NCI-H2029 (cell line): Measurements from ENCODE around the gene ZNF423.
"Not testable (repeated sequence)": the region's sequence is repeated elsewhere in the genome, so short reads cannot be mapped to it uniquely, and the experiment has no call there.

Experiments used
- DNase-seq: peaks from one replicate; lab custom pipeline; 2025; lab: John Stamatoyannopoulos, UW

The ZNF423 gene

DNA sequence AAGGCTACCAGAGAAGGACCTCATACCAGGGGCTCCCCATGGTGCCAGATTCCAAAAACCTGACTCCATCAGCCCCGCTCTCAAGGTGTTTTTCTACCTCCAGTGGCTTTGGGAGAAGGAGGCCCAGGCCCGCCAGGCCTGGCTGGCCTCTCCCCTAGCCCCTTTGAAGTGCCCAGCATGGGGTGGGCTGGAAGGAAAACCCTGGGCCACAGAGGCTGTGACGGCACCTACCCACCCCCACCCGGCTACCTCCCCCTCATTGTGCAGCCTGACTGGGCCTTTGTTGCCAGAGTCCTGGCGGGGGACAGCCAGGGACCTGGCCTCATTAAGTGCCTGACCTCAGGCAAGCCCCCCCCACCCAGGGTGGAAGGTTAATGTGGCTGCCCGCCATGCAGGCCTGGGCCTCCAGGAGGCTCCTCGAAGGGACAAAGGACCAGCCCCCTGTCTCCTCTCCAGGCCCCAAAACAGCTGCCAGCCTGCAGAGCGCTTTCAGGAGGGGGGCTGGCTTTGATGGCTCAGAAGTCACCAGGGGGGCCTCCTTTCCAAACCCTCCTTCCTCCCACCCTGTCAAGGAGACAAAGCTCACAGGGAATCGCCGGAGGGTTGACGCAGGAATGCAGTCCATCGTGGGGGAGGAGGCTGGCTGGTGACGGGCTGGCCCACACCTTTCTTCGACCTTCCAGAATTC, 159.4 kb downstream of the ZNF423 start:
- DNase-seq, result no peak

DNA sequence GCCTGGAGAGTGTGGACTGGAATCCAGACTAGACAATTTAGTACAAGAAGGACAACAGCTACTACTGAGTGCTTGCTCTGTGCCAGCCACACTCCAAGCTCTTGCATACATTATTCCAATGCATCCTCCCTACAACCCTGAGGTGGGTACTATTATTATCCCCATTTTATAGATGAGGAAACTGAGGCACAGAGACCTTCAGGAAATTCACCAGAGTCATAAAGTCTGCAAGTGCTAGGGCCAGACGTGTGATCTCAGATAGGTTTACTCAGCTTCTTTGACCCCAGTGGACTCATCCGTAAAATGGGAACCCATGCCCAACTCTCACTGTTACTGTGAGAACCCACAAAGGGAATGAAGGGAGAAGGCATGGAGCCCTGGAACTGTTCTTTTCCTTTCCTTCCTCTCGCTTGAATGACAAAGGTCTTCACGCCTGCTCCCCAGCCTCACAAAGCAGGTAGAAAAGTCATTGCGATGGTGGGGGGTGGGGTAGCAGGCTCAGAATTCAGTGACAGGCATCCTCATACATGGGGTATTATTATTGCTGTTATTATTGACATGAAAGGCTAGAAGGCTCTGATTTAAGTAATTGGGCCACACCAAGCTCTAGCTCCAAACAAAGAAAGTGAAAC, 160.0 kb downstream of the ZNF423 start:
- no peak for DNase-seq

DNA sequence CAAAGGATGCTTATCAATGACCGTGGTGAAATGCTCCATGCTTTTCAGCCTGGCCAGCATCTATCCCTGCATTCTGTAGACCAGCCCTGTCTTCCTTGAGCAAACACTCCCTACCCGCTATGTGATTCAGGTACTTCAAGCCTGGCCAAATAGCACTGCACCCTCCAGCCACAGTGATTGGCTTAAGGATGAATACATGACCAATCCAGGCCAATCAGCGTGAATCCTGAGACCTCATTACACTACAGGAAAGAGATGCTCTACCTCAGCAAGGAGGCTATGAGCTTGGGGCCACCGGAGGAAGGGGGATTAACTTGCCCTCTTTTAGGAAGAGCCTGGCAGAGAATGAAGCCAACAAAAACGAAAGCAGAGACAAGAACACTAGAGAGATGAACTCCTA, 162.5 kb downstream of the ZNF423 start:
- DNase-seq, result no peak

DNA sequence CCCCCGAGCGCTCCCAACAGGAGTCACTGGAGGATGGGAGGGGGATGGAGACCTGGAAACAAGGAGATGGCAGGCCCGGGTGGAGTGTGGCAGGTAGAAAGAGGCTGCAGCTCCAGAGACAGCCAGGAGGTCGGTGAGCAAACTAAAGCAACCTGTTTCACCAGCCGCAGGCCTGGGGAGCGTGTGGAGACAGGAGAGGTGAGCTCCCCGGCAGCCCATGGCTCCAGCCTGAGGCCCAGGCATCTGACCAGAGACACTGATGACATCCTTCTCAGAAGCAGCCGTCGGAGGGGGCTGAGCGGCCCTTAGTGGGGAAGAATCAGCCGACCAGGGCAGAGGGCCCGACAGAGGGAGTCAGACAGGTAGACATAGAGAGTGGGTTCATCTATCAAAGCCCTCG, 165.1 kb downstream of the ZNF423 start:
- DNase-seq, result no peak

DNA sequence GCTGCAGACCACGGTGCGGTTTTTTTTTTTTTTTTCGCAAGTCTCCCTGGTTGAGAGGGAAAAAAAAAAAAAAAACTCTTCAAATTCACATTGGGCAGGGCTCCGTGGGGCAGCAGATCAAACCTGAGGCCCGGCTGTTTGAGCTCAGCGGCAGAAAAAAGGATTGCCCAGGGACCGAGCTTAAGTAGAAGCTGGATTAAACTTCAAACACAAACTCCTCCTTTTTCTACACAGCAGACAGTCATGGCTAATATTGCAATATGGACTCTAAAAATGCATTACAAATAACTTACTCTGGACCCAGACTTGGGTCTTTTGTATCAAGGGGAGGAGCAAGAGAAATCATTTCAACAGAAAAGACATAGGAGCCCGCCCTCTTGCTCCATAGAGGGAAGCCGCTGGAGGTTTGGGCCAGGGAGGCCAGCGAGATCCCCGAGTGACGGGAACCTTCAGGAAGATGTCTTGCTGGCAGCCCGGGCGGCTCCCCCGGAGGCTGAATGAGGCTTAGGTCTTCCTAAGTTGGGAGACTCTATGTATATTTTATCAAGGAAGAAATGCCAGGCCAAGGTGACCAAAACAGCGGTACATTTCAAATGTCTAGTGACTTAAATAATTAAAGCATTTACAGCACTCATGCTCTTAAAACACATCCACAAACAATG, 167.7 kb downstream of the ZNF423 start:
- no peak for DNase-seq

DNA sequence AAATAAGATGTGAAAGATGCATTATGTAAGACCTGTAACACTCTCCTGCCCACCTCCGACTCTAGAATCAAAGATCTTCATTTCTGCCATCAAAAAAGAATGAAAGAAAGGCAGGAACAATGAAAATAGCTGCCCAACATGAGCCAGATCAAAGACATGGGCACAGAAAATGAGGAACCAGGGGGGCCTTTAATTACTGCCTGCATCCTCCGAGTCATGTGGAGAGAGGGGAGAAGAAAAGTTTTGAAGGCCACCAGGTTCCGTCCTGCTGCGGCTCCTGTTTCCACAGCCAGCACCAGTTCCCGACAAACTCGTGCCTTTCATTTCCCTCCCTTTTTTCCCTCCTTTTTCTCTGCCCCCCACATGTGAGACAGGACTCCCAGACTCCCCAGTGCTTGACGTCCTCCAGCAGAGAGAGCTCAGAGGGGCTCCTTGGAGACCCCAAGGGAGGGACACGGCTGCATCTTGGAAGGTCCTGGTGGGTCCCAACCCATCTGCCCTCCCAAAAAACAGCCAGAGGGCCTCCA, 168.4 kb downstream of the ZNF423 start:
- DNase-seq, result no peak

DNA sequence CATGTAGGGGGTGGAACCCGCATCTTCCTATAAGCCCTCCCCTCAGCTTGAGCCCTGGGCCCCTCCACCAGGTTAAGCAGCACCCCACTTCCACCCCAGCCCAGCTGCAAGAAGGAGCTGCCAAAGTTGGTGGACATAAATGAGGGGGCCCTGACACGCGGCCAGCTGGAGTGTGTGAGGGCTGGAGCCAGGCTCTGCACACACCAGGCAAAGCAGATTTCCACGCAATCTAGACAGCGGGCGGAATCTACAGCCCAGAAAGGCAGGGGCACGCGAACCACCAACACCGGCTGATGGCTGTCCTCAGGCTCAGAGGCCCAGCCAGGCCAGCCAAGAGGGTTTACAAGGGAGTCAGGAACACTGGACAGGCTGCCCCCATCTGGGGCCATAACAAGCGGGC, 171.2 kb downstream of the ZNF423 start:
- DNase-seq, result no peak

DNA sequence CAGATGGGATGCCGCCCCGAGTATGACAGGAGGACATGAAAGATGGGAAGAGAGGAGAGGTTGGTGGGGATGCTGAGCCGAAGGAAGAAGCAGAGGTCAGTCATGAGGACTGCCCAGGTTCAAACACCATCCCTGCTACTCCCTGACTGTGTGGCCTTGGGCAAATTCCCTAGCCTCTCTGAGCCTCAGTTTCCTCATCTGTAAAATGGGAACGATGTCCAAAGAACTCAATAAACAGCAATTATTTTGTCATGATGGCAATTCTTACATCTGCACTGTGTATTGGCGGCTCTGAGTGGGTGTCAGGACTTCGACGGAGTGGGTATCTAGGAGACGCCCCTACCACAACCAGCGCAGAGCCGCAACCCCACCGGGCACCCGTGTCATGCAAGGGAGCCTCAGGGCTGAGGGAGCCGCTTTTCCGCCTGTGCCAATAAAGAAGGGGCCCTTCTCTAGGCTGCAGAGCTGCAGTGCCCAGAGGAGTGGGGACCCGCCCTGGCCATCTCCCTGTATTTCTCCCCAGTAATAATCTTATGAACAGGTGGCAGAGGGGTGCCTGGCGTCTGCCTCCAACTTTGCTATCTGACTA, 173.2 kb downstream of the ZNF423 start:
- no peak for DNase-seq

DNA sequence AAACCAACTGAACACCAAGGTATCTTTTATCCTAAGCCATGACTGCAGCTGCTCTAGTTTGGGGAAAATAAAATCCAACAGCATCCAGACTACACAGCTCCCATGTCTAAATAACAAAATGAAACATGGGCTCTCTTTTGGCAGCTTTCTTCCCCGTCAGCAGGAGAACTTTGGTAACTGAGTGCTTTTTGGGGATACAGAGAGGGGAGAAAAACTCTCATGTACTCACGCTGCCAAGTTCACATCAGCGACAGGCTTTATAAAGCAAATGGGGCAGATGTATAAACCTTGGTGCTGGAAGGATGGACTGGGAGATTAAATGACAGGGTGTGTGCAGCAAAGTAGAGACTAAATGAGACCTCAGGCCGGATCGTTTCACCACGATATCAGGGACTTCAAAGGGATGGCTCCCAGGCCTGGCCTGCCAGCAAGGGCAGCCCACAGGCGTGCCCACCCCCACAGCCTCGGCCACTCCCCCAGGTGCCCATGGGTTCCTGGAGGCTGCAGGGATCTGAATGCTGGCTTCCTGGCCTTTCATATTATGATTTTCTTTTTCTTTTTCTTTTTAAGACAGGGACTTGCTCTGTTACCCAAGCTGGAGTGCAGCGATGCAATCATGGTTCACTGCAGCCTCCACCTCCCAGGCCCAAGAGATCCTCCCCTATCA, 174.6 kb downstream of the ZNF423 start:
- no peak for DNase-seq

DNA sequence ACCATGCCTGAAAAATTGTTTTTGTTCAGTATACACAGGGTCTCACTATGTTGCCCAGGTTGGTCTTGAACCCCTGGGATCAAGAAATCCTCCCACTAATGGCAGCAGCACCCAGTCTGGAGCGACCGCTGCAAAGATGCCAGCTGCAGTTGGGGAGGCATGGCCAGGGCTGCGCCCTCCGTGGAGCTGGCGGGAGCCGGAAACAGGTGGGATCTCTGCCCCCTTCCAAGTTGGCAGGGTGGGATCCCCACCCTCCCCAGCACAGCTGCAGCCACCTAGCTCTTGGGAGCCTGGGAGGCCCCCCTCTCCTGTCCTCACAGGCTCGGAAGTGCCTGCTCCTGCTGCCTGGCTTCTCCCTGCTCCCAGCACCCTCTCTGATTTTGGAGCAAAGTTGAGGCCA, 176.8 kb downstream of the ZNF423 start:
- DNase-seq, result no peak

DNA sequence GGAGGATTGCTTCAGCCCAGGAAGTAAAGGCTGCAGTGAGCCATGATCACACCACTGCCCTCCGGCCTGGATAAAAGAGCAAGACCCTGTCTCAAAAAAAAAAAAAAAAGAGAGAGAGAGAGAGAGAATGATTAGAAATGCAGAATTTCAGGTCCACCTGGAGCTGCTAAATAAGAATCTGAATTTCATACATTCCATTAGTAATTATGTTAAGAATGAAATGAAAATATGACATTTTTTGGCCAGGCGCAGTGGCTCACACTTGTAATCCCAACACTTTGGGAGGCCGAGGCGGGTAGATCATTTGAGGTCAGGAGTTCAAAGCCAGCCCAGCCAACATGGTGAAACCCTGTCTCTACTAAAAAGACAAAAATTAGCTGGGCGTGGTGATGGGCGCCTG, 178.3 kb downstream of the ZNF423 start:
- DNase-seq, result not testable (repeated sequence)

DNA sequence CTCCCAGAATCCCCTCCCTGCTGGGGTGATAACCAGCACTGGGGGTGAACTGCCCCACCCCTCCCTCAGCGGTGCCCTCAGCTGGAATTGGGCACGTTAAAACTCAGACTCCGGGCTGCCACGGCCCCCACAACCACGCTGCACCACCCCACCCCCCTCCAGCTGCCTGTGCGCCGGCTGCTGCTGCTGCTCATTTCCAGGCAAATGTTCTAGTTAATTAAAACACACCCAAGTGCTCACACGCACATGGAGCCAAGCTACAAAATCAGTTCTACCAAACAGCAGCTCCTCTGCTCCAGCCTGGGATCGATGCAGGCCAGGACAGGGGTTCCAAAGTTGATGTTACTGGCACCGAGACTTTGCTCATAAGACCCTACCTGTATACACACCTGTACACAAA, 180.5 kb downstream of the ZNF423 start:
- no peak for DNase-seq

DNA sequence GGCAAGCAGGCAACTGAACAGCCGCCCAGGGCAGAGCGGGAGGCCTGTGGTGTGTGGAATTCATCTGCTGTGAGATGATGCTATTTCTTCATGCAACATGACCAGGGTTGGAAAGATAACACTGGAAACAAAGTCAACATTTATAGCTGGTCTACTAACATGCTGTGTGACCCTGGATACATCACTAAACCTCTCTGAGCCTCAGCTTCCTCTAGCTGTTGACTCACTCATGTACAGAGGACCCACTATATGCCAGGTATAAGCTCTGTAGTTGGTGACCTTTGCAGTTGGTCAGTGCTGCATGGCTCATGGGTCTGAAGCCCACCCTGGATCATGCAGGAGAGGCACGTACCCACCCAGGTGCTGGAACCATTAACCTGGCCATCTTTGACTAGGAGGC, 180.9 kb downstream of the ZNF423 start:
- no peak for DNase-seq

DNA sequence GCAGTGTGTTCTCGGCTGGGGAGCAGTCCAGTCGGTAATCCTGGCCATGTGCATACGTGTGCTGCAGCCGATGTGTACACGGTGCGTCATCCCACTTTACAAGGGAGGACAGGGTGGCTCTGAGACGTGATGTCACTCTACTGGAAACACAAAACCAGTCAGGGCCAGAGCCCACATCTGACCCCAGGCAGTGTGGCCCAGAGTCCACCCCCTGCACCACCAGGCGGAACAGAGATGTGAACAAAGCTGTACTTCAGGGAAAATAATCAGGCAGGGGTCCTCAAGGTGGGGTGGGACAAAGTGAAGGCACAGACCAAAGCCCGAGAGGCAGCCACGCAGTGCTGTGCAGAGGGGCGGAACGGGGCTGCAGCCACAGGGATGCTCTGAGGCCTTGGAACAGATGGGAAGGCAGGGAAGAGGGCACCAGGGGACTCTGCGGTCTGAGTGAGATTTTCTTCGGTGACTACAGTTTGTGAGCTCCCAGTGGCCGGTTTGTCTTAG, 181.5 kb downstream of the ZNF423 start:
- DNase-seq, result no peak

DNA sequence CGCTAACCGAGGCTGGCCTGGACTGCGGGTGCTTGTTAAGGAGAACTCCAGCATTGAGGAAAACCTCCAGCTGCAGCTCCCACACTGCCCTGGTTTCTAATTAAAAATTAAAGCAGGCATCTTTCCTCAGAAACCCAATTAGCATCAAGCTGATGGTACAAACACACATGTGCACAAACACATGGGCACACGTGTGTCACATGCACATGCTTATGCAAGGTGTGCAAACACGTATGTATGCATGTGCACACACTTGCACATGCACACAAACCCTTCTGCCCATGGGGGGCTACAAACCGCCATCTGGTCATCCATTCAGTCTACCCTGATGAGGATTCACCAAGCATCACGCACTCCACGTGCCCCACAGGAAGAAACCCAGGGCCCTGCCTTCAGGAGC, 182.5 kb downstream of the ZNF423 start:
- no peak for DNase-seq

DNA sequence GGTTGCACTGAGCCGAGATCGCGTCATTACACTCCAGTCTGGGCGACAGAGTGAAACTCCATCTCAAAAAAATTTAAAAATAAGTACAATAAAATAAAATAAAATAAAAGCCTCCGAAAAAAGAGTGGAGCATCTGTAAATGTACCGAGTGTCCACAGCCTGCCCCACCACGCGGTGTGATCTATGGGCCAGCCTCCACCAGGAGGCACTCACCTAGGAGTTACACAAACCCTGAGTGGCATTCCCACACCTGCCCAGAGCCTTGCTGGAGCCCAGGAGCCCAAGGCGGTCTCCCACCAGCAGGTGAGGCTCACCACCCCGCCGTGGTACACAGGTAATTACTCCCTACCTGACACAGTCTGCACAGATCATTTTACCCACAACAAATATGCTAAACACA, 183.2 kb downstream of the ZNF423 start:
- no peak for DNase-seq

DNA sequence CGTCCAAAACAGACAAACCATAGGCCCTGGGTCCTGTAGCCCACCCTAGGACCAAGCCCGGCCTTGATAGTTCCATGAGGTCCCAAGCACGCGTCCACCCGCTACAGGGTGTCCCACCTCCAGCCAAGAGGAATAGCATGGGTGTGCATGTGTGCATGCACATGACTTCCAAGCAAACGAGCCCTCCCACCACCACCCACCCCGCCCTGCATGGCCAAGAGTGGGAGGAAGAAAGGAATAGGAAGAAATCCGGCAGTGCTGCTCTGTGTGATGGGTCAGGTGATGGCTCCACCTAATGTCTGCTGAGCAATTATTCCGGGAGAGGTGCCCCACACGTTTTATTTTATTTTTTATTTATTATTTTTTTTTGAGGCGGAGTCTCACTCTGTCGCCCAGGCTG, 184.6 kb downstream of the ZNF423 start:
- DNase-seq, result no peak

DNA sequence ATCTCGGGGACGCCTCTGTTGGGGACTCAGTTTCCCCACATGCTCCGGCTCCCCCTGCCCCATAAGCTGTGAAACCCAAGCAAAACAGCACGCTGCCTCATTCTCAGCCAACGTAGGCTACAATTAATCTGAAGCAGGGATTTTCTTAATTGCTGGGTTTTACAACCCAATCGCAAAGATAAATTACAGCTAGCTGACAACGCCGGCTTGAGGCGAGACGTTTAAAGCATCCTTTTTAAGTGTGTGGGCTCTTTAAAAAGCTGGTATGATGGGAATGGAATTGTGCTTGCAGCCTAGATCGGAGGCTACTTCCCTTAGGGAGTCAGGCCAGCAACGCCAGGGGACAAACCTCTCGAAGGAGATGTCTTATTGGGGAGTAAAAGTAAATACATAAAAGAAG, 185.3 kb downstream of the ZNF423 start:
- no peak for DNase-seq

DNA sequence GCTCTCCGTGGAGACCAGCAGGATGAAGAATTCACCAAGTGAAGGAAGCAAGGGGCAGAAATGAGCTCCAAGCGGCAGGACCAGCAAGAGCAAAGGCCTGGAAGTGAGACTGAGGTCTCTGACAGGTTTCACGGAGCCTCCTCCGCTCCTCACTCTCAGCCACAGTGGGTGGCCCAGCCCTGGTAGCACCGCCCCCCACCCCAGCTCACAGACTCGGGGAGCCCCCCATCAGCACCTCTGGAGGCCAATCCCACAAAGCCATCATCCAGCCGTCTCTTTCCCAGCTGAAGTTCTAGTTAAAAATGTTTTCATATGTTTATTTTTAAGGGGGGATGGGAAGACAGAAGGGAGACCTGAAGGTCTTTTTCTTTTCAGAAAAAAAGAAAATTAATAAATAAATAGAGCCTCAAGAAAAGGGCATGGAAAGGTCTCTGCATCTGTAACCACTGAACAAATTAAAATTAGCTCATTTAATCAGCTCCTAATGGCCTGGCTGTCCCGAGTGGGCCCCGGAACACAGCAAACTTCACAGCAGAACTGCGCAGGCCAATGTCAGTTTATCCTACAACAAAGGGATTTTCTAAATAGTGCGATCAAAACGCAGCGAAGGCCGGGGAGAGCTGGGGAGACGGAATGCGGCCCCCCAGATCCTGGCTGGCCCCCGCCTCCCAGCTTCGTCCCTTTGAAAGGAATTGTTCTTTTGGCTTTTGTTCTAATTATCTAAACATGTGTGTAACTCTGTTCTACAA, 190.3 kb downstream of the ZNF423 start:
- no peak for DNase-seq

DNA sequence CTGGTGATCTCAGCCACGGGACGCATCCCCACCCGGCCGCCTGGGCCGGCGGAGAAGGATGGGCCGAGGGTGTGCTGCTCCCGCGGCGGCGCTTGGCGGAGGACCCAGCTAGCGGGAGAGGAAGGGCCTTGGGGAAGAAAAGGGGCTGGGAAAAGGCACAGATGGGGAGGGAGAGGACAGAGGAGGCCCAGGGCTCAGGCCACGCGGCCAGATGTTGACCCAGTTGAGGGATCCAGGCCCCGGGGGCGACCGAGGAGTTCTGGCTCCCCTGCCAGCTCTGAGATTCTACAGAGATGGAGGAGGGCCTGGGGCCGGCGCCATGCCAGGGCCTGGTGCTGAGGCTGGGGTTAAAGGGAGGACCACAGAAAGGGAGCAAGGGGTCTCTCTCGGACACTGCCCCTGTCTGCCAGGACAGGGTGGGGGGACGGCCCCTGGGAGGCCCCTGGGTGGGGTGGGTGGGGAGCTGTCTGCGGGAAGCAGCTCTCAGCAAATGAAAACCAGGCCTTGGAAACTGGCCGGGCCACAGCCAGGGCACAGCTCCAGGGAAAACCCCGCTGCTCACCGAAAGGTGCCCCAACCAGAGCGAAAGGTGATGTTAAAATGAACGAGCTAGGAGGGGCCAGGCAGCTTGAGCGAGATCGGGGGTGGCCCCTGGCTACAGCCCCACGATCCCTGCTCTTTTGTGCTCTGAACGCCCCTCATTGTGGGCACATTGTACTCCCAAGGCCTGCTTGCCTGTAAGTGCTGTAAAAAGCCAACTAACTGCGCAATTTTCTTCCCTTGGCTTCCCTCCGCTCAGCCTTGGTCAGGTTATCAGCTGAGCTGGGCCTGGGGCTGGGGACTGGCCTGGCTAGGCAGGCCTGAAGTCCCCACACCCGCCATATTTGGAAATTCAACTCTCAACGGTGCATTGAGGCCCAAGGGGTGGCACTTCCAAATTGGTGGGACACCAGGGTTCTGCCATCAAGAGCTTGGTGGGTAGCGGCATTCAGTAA, 191.4 kb downstream of the ZNF423 start:
- DNase-seq, result no peak
